Activated gamma-delta T cell treated with anti-CD3 and anti-CD28 coated beads, Interleukin-2, amount 50 U/mL, for 16 hours (primary cell): Measurements from ENCODE around the gene YARS2.
"Not testable (repeated sequence)": the region's sequence is repeated elsewhere in the genome, so short reads cannot be mapped to it uniquely, and the experiment has no call there.

Source experiments
- DNase-seq: peaks from one replicate; pipeline ENCODE4 v3.0.0-alpha.2; 2020; ENCODE audit warnings: low read depth

Gene YARS2

GRCh38 chr12:32753605-32754004 is 2.1 kb downstream of the YARS2 start:
- no peak for DNase-seq

DNA sequence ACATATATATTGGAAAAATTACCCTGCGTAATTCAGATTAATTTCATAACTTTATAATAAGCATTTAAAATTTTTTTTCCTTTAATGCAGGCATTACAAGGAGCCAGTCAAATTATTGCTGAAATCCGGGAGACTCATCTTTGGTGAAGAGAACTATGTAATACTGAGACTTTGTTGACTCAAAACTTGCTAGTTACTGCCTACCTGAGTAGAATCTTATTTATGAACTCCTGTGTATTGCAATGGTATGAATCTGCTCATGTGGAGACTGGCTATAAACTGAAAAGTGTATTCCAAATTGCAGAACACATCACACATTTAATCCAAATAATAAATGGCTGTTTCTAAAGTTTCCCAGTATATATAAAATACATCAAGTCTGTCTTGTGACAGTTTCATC is 12.4 kb downstream of the YARS2 start:
- DNase-seq: no peak

DNA sequence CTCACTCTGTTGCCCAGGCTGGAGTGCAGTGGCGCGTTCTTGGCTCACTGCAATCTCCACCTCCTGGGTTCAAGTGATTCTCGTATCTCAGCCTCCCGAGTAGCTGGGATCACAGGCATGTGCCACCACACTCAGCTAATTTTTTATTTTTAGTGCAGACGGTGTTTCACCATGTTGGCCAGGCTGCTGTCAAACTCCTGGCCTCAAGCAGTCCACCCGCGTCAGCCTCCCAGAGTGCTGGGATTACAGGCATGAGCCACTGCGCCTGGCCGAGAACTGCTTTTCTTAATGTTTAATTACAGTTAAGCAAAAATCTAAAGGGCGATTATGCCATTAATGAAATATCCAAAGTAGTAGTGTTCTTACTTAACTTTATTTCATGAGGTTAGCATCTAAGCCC is 13.6 kb downstream of the YARS2 start:
- DNase-seq: no peak

- DNase-seq: no peak
Measured at GRCh38 chr12:32739279-32739678, 16.4 kb downstream of the YARS2 start.

GRCh38 chr12:32737715-32738114 is 18.0 kb downstream of the YARS2 start:
- no peak for DNase-seq

DNA sequence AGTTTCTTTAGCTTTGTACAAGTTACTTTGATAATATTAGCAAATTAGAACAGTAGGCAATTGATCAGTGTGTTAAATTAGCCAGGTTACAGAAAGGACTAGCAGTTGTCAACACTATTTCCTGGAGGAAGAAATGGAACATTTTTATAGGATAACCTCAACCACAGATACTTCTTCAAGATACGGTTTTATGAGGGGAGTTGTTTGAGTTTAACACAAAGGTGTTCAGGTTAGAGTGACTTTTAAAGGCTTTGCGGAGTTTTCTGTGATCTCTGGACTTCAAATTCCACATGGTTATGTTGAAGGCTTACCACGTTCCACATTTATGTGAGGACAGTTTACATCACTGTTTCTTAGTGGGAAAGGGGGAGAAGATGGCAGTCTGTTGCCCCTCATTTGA is 19.3 kb downstream of the YARS2 start:
- no peak for DNase-seq

DNA sequence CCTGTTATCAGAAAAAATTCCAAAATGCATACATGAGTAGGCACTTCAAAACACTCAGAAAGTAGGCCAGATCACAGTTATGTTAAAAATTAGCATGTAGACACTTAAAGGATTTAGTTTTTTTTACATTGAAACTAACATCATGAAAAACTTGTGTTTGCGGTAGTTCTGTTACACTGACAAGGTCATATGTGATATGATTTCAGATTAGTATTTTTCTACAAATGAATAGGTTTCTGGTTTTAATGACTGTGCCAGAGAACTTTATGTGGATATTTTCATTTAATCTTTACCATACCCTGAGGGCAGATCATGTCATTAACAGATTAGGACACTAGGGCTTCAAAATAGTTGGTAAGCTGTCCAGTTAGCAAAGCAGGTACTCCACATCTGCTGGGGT is 20.7 kb downstream of the YARS2 start:
- no peak for DNase-seq

DNA sequence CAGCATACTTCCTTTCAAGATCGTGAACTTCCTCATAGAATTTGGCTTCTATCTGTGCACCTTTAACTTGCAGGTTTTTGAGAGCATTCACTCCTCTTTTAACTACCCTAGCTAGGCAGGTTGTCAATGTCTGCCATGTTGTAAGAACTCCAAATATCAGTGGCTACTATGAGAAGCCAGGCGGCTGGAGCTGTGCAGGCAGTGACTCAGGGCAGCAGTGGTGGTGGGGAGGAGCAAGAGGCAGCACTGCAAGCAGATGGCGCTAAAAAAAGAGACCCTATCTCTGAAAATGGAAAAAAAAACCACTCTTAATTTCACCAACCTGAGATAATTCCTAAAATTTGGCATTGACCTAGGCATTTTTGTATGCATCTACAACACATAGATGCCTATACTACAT is 28.5 kb downstream of the YARS2 start:
- DNase-seq: no peak

DNA sequence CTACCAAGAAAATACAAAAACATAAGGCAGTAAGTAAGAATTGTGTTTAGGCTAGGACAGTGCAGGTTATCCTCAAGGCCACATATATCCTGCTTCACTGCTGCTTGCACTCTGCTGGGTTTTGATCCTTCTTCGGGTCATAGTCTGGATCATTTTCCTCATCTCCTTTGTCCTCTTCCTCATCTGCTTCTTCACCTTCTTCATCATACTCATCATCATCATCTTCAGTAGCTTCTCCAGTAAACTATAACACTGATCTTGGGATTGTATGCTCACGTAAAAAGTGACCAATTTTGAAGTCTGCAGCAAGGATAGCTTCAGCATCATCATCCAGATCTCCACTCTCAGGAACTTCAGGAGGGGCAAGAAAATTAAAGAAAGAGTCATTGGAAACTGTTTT is 29.4 kb downstream of the YARS2 start:
- DNase-seq: no peak

DNA sequence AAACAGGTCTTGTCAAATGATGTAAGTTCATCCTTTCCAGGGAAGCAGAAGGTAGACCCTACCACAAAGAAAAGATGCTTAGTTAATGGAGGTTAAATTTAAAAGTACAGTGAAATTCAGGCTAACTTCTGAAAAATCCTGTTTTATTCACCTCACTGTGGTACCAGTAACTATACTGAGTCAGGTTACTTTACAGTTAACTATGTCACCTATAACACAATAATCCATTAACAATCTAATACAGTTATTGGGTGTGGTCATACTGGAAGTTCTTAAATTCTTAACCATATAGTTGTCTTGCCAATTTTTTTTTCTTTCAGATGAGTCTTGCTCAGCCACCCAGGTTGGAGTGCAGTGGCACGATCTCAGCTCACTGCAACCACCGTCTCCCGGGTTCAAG is 30.4 kb downstream of the YARS2 start:
- DNase-seq: not testable (repeated sequence)

DNA sequence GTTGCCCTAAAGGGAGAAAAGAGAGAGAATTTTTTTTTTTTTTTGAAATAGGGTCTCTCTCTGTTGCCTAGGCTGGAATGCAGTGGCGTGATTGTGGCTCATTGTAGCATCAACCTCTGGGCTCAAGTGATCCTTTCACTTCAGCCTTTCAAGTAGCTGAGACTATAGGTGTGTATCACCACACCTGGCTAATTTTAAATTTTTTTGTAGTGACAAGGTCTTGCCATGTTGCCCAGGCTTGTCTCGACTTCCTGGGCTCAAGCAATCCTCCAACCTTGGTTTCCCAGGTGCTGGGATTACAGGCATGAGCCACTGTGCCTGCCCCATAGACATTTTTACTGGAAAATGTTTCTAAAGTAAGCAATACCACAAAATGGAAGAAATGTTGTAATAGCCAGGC is 36.8 kb downstream of the YARS2 start:
- DNase-seq: no peak

GRCh38 chr12:32714772-32715171 is 40.9 kb downstream of the YARS2 start:
- DNase-seq: no peak

DNA sequence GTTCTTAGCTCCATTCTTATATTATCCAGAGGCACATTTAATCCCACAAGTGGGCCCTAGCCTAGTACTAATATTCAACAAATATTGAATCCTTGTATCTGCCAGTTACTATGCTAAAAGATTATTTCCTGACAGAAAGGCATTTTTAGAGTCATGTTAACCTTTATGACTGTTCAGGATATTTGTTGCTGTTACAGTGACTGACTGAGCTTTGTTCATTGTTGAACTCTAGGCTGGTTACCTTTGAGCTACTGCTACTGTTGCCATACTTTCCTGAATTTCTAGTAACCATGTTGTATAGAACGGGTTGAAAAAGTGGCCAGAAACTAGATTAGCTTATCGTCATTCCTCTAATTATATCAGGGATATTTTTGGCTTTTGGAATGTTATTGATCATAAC is 46.8 kb downstream of the YARS2 start:
- no peak for DNase-seq

GRCh38 chr12:32706335-32707024 is 49.2 kb downstream of the YARS2 start:
- DNase-seq: no peak

DNA sequence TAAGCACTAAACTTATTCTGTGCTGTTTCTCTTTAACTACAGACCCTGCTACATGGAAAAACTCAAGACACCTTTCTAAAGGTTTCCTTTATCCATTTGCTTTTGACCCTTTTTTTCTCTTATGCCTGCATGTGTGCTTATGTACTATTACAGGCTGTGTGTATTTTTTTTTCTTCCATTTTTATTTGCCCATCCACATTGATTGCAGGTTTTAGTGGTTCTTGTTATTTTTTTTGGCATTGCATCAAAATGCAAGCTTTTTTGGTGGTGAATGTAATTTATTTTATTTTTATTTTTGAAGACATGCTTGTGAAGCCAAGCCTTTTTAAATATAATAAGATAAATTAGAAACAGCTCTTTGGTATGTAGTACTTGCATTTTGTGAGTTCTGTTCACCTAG is 49.9 kb downstream of the YARS2 start:
- DNase-seq: no peak

DNA sequence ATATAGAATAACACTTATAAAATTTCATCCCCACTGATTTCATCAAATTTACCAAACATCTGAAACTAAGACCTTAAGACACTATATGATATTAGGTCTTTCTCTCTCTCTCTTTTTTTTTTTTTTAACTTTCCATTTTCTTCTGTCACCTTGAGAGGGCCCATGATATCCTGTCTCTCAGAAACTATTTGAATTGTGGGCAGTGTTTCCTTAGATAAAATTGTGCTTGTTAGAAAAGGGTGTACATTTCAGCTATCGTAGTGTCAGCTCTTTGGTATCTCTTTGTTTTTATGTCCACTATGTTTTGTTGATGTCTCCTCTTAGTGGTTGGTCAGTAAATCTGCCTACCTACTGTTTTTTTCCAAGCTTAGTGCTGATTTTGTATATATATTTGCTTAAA is 52.8 kb downstream of the YARS2 start:
- DNase-seq: no peak

DNA sequence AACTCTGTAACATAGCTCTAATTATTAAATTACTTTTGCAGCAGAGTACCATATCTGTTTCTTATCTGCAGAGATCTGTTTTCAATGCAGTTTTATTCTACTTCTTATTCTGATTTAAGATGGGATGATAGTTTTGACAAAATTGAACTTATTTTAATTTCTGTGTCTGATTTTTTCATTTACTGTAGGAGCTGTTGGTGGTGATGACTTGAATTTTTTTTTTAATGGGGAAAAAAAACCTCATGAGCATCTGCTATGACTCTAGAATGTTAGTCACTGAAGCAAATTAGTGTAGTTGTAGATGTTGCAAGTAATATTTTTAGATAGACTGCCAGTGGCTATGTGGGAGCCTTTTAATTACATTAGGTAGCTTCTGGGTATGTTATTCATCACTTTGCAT is 53.2 kb downstream of the YARS2 start:
- DNase-seq: no peak

DNA sequence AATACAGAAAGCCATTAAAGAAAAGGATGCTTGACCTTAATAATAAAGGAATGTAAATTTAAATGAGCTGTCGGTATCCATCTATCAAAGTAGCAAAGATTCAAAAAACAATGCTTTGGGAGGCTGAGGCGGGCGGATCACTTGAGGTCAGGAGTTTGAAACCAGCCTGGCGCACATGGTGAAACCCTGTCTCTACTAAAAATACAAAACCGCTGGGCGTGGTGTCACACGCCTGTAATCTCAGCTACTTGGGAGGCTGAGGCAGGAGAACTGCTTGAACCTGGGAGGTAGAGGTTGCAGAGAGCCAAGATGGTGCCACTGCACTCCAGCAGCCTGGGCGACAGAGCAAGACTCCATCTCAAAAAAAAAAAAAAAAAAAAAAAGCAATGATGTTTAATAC is 56.3 kb downstream of the YARS2 start:
- not testable (repeated sequence) for DNase-seq

GRCh38 chr12:32698285-32698684 is 57.4 kb downstream of the YARS2 start:
- DNase-seq: no peak

- DNase-seq: no peak
Measured at GRCh38 chr12:32697445-32697844, 58.3 kb downstream of the YARS2 start.
